ENCODE data around the gene SSBP2.

Gene SSBP2

GRCh38 chr5:81558188-81558587 is 192.7 kb downstream of the SSBP2 start:
- TF ChIP-seq CTCF (conservative IDR thresholded peaks at IDR 0.05; ENCODE audit: low read depth, low read length): no peak
- no peak for DNase-seq (ENCODE audit: low read depth)
- no peak overlapping the region for H3K4me3 ChIP-seq (ENCODE audit: low read length)

GRCh38 chr5:81556809-81557208 is 194.1 kb downstream of the SSBP2 start:
- H3K4me3 ChIP-seq (ENCODE audit: low read length): no peak overlapping the region
- DNase-seq (ENCODE audit: low read depth): no peak
- no peak for TF ChIP-seq CTCF (conservative IDR thresholded peaks at IDR 0.05; ENCODE audit: low read depth, low read length)

- H3K4me3 ChIP-seq (ENCODE audit: low read length): no peak overlapping the region
- no peak for TF ChIP-seq CTCF (conservative IDR thresholded peaks at IDR 0.05; ENCODE audit: low read depth, low read length)
- no peak for DNase-seq (ENCODE audit: low read depth)
Measured at GRCh38 chr5:81555865-81556264, 195.0 kb downstream of the SSBP2 start.

GRCh38 chr5:81554647-81555046 is 196.2 kb downstream of the SSBP2 start:
- no peak for TF ChIP-seq CTCF (conservative IDR thresholded peaks at IDR 0.05; ENCODE audit: low read depth, low read length)

GRCh38 chr5:81553567-81554212 is 197.2 kb downstream of the SSBP2 start:
- H3K4me3 ChIP-seq (ENCODE audit: low read length): no peak overlapping the region
- TF ChIP-seq CTCF (conservative IDR thresholded peaks at IDR 0.05; ENCODE audit: low read depth, low read length): no peak
- no peak for DNase-seq (ENCODE audit: low read depth)

More at GRCh38 chr5:81554647-81555046, 196.2 kb downstream of the SSBP2 start:
- H3K4me3 ChIP-seq (ENCODE audit: low read length): no peak overlapping the region
- DNase-seq (ENCODE audit: low read depth): no peak

- no peak overlapping the region for H3K4me3 ChIP-seq (ENCODE audit: low read length)
- no peak for TF ChIP-seq CTCF (conservative IDR thresholded peaks at IDR 0.05; ENCODE audit: low read depth, low read length)
- DNase-seq (ENCODE audit: low read depth): no peak
Measured at GRCh38 chr5:81552852-81553566, 197.9 kb downstream of the SSBP2 start.

- DNase-seq (ENCODE audit: low read depth): no peak
- no peak for TF ChIP-seq CTCF (conservative IDR thresholded peaks at IDR 0.05; ENCODE audit: low read depth, low read length)
- H3K4me3 ChIP-seq (ENCODE audit: low read length): no peak overlapping the region
Measured at GRCh38 chr5:81549123-81549522, 201.8 kb downstream of the SSBP2 start.
